ENCODE results near the gene OLFML1. TPM values are rescaled to one million over a fixed set of nuclear protein-coding genes. Genes with fewer than 3 reads are reported as not detected.

Gene OLFML1
- polyA plus RNA-seq, 2 of the 4 experiments (the other 2 are of a cell fraction) = not detected

DNA sequence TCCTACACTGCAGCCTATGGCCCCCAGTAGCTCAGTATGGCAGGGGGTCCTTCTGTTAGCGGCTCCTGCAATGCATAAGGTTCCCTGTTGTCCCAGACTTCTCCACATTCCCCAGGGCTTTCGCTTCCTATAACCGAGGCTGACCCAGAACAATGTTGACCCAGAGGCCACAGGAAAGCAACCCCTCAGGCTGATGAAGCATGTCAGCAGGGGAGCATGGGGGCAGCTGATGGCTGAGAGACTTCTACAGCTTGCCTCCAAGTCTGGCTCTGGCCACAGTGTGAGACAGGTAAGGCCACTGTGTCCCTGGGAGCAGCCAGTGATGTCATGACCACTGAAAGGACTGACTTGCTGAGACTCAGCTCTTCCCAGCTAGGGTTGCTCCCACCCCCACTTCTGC lies 15.9 kb downstream of the OLFML1 start:
- H3K4me3 ChIP-seq = no peak overlapping the region
- ChIA-PET CTCF (interaction anchor here (1.1 to 2.4 kb wide), 5 partner anchors 9 to 394 kb away, joined by 3 to 10 read pairs (median 4); partner anchors contain the start of gene PPFIBP2), POLR2A (no interaction called here)
- no peak for ATAC-seq
- H3K27ac ChIP-seq = no peak overlapping the region
- no peak for TF ChIP-seq MAZ (IDR thresholded peaks at IDR 0.05; ENCODE audit: borderline replicate concordance, low read depth, low read length)
- TF ChIP-seq, protein P1, sequence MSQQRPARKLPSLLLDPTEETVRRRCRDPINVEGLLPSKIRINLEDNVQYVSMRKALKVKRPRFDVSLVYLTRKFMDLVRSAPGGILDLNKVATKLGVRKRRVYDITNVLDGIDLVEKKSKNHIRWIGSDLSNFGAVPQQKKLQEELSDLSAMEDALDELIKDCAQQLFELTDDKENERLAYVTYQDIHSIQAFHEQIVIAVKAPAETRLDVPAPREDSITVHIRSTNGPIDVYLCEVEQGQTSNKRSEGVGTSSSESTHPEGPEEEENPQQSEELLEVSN (IDR thresholded peaks at IDR 0.05; ENCODE audit: borderline replicate concordance, low read depth) = no peak
- WGBS (ENCODE audit: missing lambda C conversion rate) = 66% methylated on average over 3 of the region's 3 CpGs
- DNase-seq (ENCODE audit: low read depth in 1 of 2, low spot score in 1 of 2) = no peak
- H3K9me3 ChIP-seq = no peaks in the 10 kb centered on the region
- no peak overlapping the region for H3K4me2 ChIP-seq
- no peaks in the 10 kb centered on the region for H3K4me1 ChIP-seq
- no peak for FAIRE-seq

DNA sequence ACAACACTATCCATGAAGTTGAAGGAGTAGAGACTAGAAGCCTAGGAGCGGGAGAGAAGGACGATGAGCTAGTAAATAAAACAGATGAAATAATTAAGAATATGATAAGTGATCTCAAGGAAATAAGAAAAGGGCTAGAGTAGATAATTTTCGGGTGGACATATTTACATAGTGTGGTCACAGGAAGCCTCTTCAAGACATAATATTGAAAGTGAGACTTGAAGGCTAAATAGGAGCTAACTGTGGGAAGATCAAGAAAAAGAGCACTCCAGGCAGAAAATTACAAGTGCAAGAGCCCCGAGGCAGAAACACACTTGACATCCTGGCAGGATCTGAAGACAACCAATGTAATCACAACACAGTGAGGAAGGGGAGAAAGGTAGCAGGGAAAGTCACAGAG lies 16.6 kb downstream of the OLFML1 start:
- FAIRE-seq (no peak), DNase-seq (ENCODE audit: low read depth in 1 of 2, low spot score in 1 of 2) (no peak), ATAC-seq (no peak)
- WGBS (ENCODE audit: missing lambda C conversion rate) = 49% methylated on average over 4 of the region's 4 CpGs
- no peaks in the 10 kb centered on the region for H3K4me1 ChIP-seq
- no peaks in the 10 kb centered on the region for H3K9me3 ChIP-seq
- no peak overlapping the region for H3K27ac ChIP-seq
- CTCF ChIA-PET = interaction anchor here (1.1 to 2.4 kb wide), 3 partner anchors 11 to 394 kb away, joined by 3 to 10 read pairs (median 4); partner anchors contain the start of gene PPFIBP2
- H3K4me3 ChIP-seq = no peak overlapping the region
- H3K4me2 ChIP-seq = no peak overlapping the region
- POLR2A ChIA-PET = no interaction called here
- TF ChIP-seq, protein P2, sequence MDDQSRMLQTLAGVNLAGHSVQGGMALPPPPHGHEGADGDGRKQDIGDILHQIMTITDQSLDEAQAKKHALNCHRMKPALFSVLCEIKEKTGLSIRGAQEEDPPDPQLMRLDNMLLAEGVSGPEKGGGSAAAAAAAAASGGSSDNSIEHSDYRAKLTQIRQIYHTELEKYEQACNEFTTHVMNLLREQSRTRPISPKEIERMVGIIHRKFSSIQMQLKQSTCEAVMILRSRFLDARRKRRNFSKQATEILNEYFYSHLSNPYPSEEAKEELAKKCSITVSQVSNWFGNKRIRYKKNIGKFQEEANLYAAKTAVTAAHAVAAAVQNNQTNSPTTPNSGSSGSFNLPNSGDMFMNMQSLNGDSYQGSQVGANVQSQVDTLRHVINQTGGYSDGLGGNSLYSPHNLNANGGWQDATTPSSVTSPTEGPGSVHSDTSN (IDR thresholded peaks at IDR 0.05) = no peak
- TF ChIP-seq SMC3 (IDR thresholded peaks at IDR 0.05) (no peak), GATA3 (IDR thresholded peaks at IDR 0.05; ENCODE audit: borderline replicate concordance) (no peak), ESRRA (IDR thresholded peaks at IDR 0.05; ENCODE audit: borderline replicate concordance, low read length) (no peak), ZC3H11A (IDR thresholded peaks at IDR 0.05) (no peak), FOXS1 (CRISPR knock-in tag; IDR thresholded peaks at IDR 0.05) (no peak), CHD4 (IDR thresholded peaks at IDR 0.05; ENCODE audit: borderline replicate concordance) (no peak), EHF (CRISPR knock-in tag; IDR thresholded peaks at IDR 0.05) (no peak), MAZ (IDR thresholded peaks at IDR 0.05; ENCODE audit: borderline replicate concordance, low read depth, low read length) (no peak), RAD21 (conservative IDR thresholded peaks at IDR 0.05 in 1 of 2, IDR thresholded peaks at IDR 0.05 in 1 of 2) (no peak), FOSB (CRISPR knock-in tag; IDR thresholded peaks at IDR 0.05) (no peak), NFE2L2 (conservative IDR thresholded peaks at IDR 0.05; ENCODE audit: low read length) (no peak), CBX8 (IDR thresholded peaks at IDR 0.05) (no peak)
- TF ChIP-seq, protein P3, sequence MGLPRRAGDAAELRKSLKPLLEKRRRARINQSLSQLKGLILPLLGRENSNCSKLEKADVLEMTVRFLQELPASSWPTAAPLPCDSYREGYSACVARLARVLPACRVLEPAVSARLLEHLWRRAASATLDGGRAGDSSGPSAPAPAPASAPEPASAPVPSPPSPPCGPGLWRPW (IDR thresholded peaks at IDR 0.05) = no peak

DNA sequence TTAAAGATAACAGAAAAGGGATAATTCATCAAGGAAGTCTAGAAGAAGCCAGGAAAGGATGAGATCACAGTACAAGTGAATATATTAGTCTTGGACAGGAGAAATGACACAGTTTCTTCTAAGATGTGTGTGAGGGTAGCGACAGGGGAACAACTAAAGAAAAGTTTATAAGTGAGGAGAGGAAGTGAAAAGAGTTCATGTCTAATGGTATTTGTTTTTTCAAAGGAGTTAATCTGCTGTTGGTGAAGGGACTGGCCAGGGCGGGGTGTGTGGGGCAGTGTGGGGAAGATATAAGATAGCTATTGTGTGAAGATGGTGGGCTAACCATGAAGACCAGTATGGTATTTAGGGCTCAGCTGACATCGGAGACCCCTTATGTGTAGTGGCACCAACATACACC lies 20.9 kb downstream of the OLFML1 start:
- ChIA-PET POLR2A (no interaction called here), CTCF (interaction anchor here (2.1 kb wide), 1 partner anchor 160 kb away, joined by 10 read pairs; no protein-coding TSS in a partner anchor)
- Histone ChIP-seq H3K4me2 (no peak overlapping the region), H3K4me3 (no peak overlapping the region), H3K9me3 (no peaks in the 10 kb centered on the region), H3K4me1 (no peaks in the 10 kb centered on the region), H3K27ac (no peak overlapping the region)
- no peak for TF ChIP-seq BHLHE40 (IDR thresholded peaks at IDR 0.05; ENCODE audit: low read depth, low read length)
- no peak for TF ChIP-seq KDM5A (IDR thresholded peaks at IDR 0.05)
- TF ChIP-seq, protein P2 (IDR thresholded peaks at IDR 0.05) = no peak
- TF ChIP-seq TFCP2L1 (CRISPR knock-in tag; IDR thresholded peaks at IDR 0.05) = no peak
- TF ChIP-seq, protein P4, sequence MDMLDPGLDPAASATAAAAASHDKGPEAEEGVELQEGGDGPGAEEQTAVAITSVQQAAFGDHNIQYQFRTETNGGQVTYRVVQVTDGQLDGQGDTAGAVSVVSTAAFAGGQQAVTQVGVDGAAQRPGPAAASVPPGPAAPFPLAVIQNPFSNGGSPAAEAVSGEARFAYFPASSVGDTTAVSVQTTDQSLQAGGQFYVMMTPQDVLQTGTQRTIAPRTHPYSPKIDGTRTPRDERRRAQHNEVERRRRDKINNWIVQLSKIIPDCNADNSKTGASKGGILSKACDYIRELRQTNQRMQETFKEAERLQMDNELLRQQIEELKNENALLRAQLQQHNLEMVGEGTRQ (IDR thresholded peaks at IDR 0.05) = no peak
- no peak for TF ChIP-seq NPAS2 (CRISPR knock-in tag; IDR thresholded peaks at IDR 0.05; ENCODE audit: borderline replicate concordance)
- no peak for TF ChIP-seq ESRRA (IDR thresholded peaks at IDR 0.05; ENCODE audit: borderline replicate concordance, low read length)
- no peak for TF ChIP-seq NFE2L2 (conservative IDR thresholded peaks at IDR 0.05; ENCODE audit: low read length)
- no peak for TF ChIP-seq FOSB (CRISPR knock-in tag; IDR thresholded peaks at IDR 0.05)
- TF ChIP-seq FOXS1 (CRISPR knock-in tag; IDR thresholded peaks at IDR 0.05) = no peak
- no peak for TF ChIP-seq HOXA7 (CRISPR knock-in tag; IDR thresholded peaks at IDR 0.05)
- TF ChIP-seq SREBF2 (IDR thresholded peaks at IDR 0.05) = no peak
- no peak for TF ChIP-seq CEBPB (IDR thresholded peaks at IDR 0.05)
- no peak for TF ChIP-seq CBX2 (IDR thresholded peaks at IDR 0.05; ENCODE audit: borderline replicate concordance, low read depth)
- TF ChIP-seq KDM1A (IDR thresholded peaks at IDR 0.05; ENCODE audit: low read depth) = no peak
- TF ChIP-seq GATA3 (IDR thresholded peaks at IDR 0.05; ENCODE audit: borderline replicate concordance) = no peak
- no peak for FAIRE-seq
- no peak for DNase-seq (ENCODE audit: low read depth in 1 of 2, low spot score in 1 of 2)
- 63% methylated on average over 3 of the region's 3 CpGs for WGBS (ENCODE audit: missing lambda C conversion rate)
- ATAC-seq = no peak
